Parathyroid adenoma (tissue), 2 donors: Measurements from ENCODE around the gene VPS13D.
"Not testable (repeated sequence)": the region's sequence is repeated elsewhere in the genome, so short reads cannot be mapped to it uniquely, and the experiment has no call there.

Source experiments
- H2AFZ ChIP-seq: fragments of 300-600 bp; sonication (generic); one replicate; pipeline ENCODE4 v1.7.0; 2017; ENCODE audit warnings: antibody characterized with exemption, mild to moderate bottlenecking
- H3K27ac ChIP-seq: fragments of 300-600 bp; sonication (generic); one replicate; pipeline ENCODE4 v1.7.0; 2017
- H3K27me3 ChIP-seq: fragments of 300-600 bp; sonication (generic); one replicate; pipeline ENCODE4 v1.7.0; 2017; ENCODE audit warnings: low read length; ENCODE audit not compliant: control insufficient read depth, insufficient read depth
- H3K36me3 ChIP-seq: fragments of 300-600 bp; sonication (generic); one replicate; pipeline ENCODE4 v1.7.0; 2017; ENCODE audit warnings: low read length; ENCODE audit not compliant: control insufficient read depth, insufficient read depth
- H3K4me1 ChIP-seq: fragments of 300-600 bp; sonication (generic); one replicate; pipeline ENCODE4 v1.7.0; 2017; ENCODE audit warnings: control low read depth
- H3K4me2 ChIP-seq: fragments of 300-600 bp; sonication (generic); one replicate; pipeline ENCODE4 v1.7.0; 2017; ENCODE audit warnings: low read length
- H3K4me3 ChIP-seq: fragments of 300-600 bp; sonication (generic); one replicate; pipeline ENCODE4 v1.7.0; 2017; ENCODE audit warnings: low read depth, low read length
- H3K79me2 ChIP-seq: fragments of 300-600 bp; sonication (generic); one replicate; pipeline ENCODE4 v1.7.0; 2017; ENCODE audit warnings: control low read depth
- H3K9ac ChIP-seq: fragments of 300-600 bp; sonication (generic); one replicate; pipeline ENCODE4 v1.7.0; 2017; ENCODE audit warnings: mild to moderate bottlenecking
- H3K9me3 ChIP-seq: fragments of 300-600 bp; sonication (generic); one replicate; pipeline ENCODE4 v1.7.0; 2017; ENCODE audit warnings: low read length; ENCODE audit not compliant: control insufficient read depth
- CTCF ChIP-seq: fragments of 300-600 bp; sonication (generic); IDR thresholded peaks from one replicate; pipeline ENCODE4 v1.7.0; 2017; ENCODE audit warnings: antibody characterized with exemption, mild to moderate bottlenecking
- donor health status: primary hyperparathyroidism.

VPS13D gene

GRCh38 chr1:12316331-12316730 lies 86.5 kb downstream of the VPS13D start:
- Histone ChIP-seq H3K4me1 (no peaks in the 10 kb centered on the region), H2AFZ (no peak overlapping the region), H3K9ac (no peak overlapping the region), H3K4me3 (no peak overlapping the region), H3K79me2 (no peaks in the 10 kb centered on the region), H3K4me2 (no peak overlapping the region), H3K27me3 (no peaks in the 10 kb centered on the region), H3K9me3 (no peaks in the 10 kb centered on the region), H3K27ac (no peak overlapping the region), H3K36me3 (no peaks in the 10 kb centered on the region)
- TF ChIP-seq CTCF, result no peak

GRCh38 chr1:12320486-12320885 lies 90.7 kb downstream of the VPS13D start:
- Histone ChIP-seq H3K4me3 (no peak overlapping the region), H3K27me3 (no peaks in the 10 kb centered on the region), H3K9me3 (no peaks in the 10 kb centered on the region), H3K79me2 (no peaks in the 10 kb centered on the region), H2AFZ (no peak overlapping the region), H3K27ac (no peak overlapping the region), H3K9ac (no peak overlapping the region), H3K36me3 (no peaks in the 10 kb centered on the region), H3K4me2 (no peak overlapping the region), H3K4me1 (no peaks in the 10 kb centered on the region)
- TF ChIP-seq CTCF, result no peak

GRCh38 chr1:12324423-12324822 lies 94.6 kb downstream of the VPS13D start:
- H2AFZ ChIP-seq, result no peak overlapping the region
- no peaks in the 10 kb centered on the region for H3K79me2 ChIP-seq
- H3K4me1 ChIP-seq, result no peaks in the 10 kb centered on the region
- H3K27me3 ChIP-seq, result no peaks in the 10 kb centered on the region
- H3K9me3 ChIP-seq, result no peaks in the 10 kb centered on the region
- H3K4me3 ChIP-seq, result no peak overlapping the region
- H3K4me2 ChIP-seq, result no peak overlapping the region
- no peaks in the 10 kb centered on the region for H3K36me3 ChIP-seq
- H3K27ac ChIP-seq, result no peak overlapping the region
- no peak overlapping the region for H3K9ac ChIP-seq
- no peak for TF ChIP-seq CTCF

- not testable (repeated sequence) for H2AFZ ChIP-seq, H3K9ac ChIP-seq, H3K27me3 ChIP-seq, H3K27ac ChIP-seq, H3K4me3 ChIP-seq, H3K4me2 ChIP-seq, H3K79me2 ChIP-seq, H3K9me3 ChIP-seq, H3K36me3 ChIP-seq, H3K4me1 ChIP-seq
Observed at GRCh38 chr1:12324973-12325372, 95.1 kb downstream of the VPS13D start.

- Histone ChIP-seq H3K36me3 (no peaks in the 10 kb centered on the region), H3K27me3 (no peaks in the 10 kb centered on the region), H3K4me3 (no peak overlapping the region), H3K4me2 (no peak overlapping the region), H3K9ac (no peak overlapping the region), H3K27ac (no peak overlapping the region), H3K79me2 (no peaks in the 10 kb centered on the region), H3K9me3 (no peaks in the 10 kb centered on the region), H3K4me1 (no peaks in the 10 kb centered on the region), H2AFZ (no peak overlapping the region)
- no peak for TF ChIP-seq CTCF
Observed at GRCh38 chr1:12326986-12327385, 97.2 kb downstream of the VPS13D start.
